A549 (cell line): ENCODE results near the gene ULK4.

Experiments used
- CTCF ChIP-seq: fragments of >200 bp; sonication (Bioruptor Twin); formaldehyde crosslinking; IDR thresholded peaks from 3 replicates; pipeline ENCODE4 v1.5.1; 2016
- EP300 ChIP-seq, 2 experiments: fragments of >200 bp; sonication (Bioruptor Twin); formaldehyde crosslinking; IDR thresholded peaks; 2 replicates in 1 of 2; 3 replicates in 1 of 2; pipeline ENCODE4 v1.6.1; 2016 to 2017
- KDM1A ChIP-seq: fragments of 200-600 bp; sonication (generic); IDR thresholded peaks from 2 replicates; pipeline ENCODE4 v1.6.1; 2016; ENCODE audit warnings: low read depth, mild to moderate bottlenecking
- RARB ChIP-seq: fragments of 250-450 bp; sonication (Bioruptor Pico); IDR thresholded peaks from 2 replicates; pipeline ENCODE4 v1.8.0; 2021; ENCODE audit warnings: mild to moderate bottlenecking, moderate library complexity

DNA sequence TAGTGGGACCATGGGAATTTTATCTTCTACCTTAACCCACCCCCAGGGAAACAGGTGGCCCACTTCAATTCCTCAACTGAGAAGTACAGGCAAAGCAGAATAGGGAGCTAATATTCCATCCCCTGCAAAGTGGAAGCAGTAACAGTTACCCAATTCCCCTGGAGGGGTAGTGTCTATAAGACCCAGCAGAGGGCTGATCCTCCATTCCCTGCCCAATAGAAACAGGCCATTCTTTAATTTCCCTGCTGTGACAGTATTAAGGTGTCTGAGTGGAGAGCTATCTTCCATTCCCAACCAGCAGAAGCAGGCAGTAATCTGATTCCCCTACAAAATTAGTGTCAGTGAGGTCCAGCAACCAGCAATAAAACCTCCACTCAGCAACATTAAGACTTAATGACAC, 219.8 kb downstream of the ULK4 start:
- no peak for TF ChIP-seq CTCF
- no peak for TF ChIP-seq EP300 (IDR thresholded peaks at IDR 0.05)
- no peak for TF ChIP-seq KDM1A
- no peak for TF ChIP-seq RARB (CRISPR knock-in tag)
